HG02885 (cell line): ENCODE measurements around the gene NKX1-1.
"Not testable (repeated sequence)": the region's sequence is repeated elsewhere in the genome, so short reads cannot be mapped to it uniquely, and the experiment has no call there.

Experiments used
- ATAC-seq: cut with Tn5 transposase; IDR thresholded peaks from one replicate; pipeline ENCODE4 v1.9.1; 2021; ENCODE audit warnings: mild to moderate bottlenecking; ENCODE audit not compliant: unreplicated experiment, poor library complexity

The NKX1-1 gene

GRCh38 chr4:1394554-1395388 lies 11.5 kb downstream of the NKX1-1 start:
- not testable (repeated sequence) for ATAC-seq

GRCh38 chr4:1393866-1394265 lies 12.4 kb downstream of the NKX1-1 start:
- no peak for ATAC-seq

GRCh38 chr4:1393363-1393762 lies 12.9 kb downstream of the NKX1-1 start:
- ATAC-seq = not testable (repeated sequence)

- no peak for ATAC-seq
Observed at GRCh38 chr4:1385373-1386340, 20.6 kb downstream of the NKX1-1 start.

- no peak for ATAC-seq
Observed at GRCh38 chr4:1384675-1385372, 21.4 kb downstream of the NKX1-1 start.

- ATAC-seq = no peak
Observed at GRCh38 chr4:1383728-1384591, 22.3 kb downstream of the NKX1-1 start.

GRCh38 chr4:1382776-1383727 lies 23.2 kb downstream of the NKX1-1 start:
- no peak for ATAC-seq

GRCh38 chr4:1381944-1382541 lies 24.2 kb downstream of the NKX1-1 start:
- ATAC-seq = no peak

- ATAC-seq = no peak
Observed at GRCh38 chr4:1381181-1381621, 25.0 kb downstream of the NKX1-1 start.

GRCh38 chr4:1380368-1381151 lies 25.7 kb downstream of the NKX1-1 start:
- ATAC-seq = no peak

- no peak for ATAC-seq
Observed at GRCh38 chr4:1379801-1380331, 26.4 kb downstream of the NKX1-1 start.

- ATAC-seq = no peak
Observed at GRCh38 chr4:1379351-1379781, 26.9 kb downstream of the NKX1-1 start.

- no peak for ATAC-seq
Observed at GRCh38 chr4:1378559-1379231, 27.5 kb downstream of the NKX1-1 start.

GRCh38 chr4:1377606-1378261 lies 28.5 kb downstream of the NKX1-1 start:
- ATAC-seq = no peak

- ATAC-seq = no peak
Observed at GRCh38 chr4:1376841-1377605, 29.2 kb downstream of the NKX1-1 start.
